Measurements from ENCODE around the gene TBL1X. TPM values are rescaled to one million over a fixed set of nuclear protein-coding genes. Genes with fewer than 3 reads are reported as not detected.

Gene TBL1X
- total and polyA plus RNA-seq, 10 of the 15 experiments (the other 5 are each of a cell fraction or from before 2014, with no cell fraction given): 4.4 to 26.3 (median 10.6) TPM

DNA sequence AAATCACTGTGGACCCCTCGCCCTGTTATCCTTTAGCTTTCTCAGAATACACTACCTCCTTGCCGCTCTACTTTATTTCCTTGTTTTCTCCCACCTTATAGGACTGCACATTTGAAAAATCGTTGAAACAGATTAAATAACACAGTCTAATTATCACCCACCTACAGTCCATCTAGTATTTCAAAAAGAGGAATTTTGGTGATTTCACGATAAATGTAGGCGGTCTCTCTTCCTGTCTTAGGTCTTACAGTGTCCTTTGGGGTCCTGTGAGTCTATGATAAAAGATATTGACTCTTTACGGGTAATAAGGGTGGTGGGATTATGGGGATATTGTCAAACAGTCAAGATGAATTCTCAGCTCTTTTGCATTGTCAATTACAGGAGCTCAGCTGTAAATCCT lies 2.4 kb upstream of the TBL1X start:
- DNase-seq (ENCODE audit: low read depth, low spot score) (no peak), FAIRE-seq (no peak), ATAC-seq (no peak)
- POLR2A ChIA-PET: interaction anchor here (0.8 kb wide), 1 partner anchor 16 kb away, joined by 3 read pairs; no protein-coding TSS in a partner anchor
- CTCF ChIA-PET: interaction anchor here (0.6 to 1.2 kb wide), 3 partner anchors 15 to 1919 kb away, joined by 3 read pairs; no protein-coding TSS in a partner anchor
- H3K9me3 ChIP-seq (replicated peaks; ENCODE audit: control insufficient read depth, insufficient read depth, low read length): no peaks in the 10 kb centered on the region
- no peak overlapping the region; the same call in 1 of the 2 replicates for H3K4me2 ChIP-seq (ENCODE audit: control insufficient read depth, insufficient read depth)
- no peak overlapping the region; the same call in 1 of the 2 replicates for H3K27ac ChIP-seq (ENCODE audit: control insufficient read depth, insufficient read depth)
- H3K9ac ChIP-seq (ENCODE audit: control insufficient read depth, insufficient read depth, low read length): no peak overlapping the region
- H3K4me1 ChIP-seq (ENCODE audit: control insufficient read depth, insufficient read depth, low read length): peaks cover 14% of the 10 kb centered on the region
- WGBS (ENCODE audit: insufficient coverage, insufficient replicate concordance, low lambda C conversion rate, missing lambda C conversion rate): 37% methylated on average over 6 of the region's 6 CpGs
- SMC1A ChIA-PET (ENCODE audit: uncharacterized antibody, unreplicated experiment): interaction anchor here (0.7 to 2.6 kb wide), 14 partner anchors 9 to 215 kb away, joined by 3 to 17 read pairs (median 4); no protein-coding TSS in a partner anchor
- no peaks in the 10 kb centered on the region for H3K36me3 ChIP-seq (ENCODE audit: control insufficient read depth in 2 of 2, insufficient read depth in 2 of 2, low read length in 1 of 2)
- H4K20me1 ChIP-seq (ENCODE audit: control insufficient read depth, insufficient read depth): no peaks in the 10 kb centered on the region
- no peaks in the 10 kb centered on the region; the same call in 1 of the 2 replicates for H3K79me2 ChIP-seq (ENCODE audit: control insufficient read depth, insufficient read depth, low read length)
- H3K27me3 ChIP-seq (replicated peaks in 1 of 2; ENCODE audit: control insufficient read depth in 2 of 2, insufficient read depth in 2 of 2, low read length in 1 of 2): no peaks in the 10 kb centered on the region
- RAD21 ChIA-PET (ENCODE audit: unreplicated experiment): interaction anchor here (0.6 to 1.5 kb wide), 11 partner anchors 13 to 537 kb away, joined by 3 to 9 read pairs (median 4); no protein-coding TSS in a partner anchor
- no peak overlapping the region for H3K4me3 ChIP-seq
- TF ChIP-seq SREBF2 (IDR thresholded peaks at IDR 0.05; ENCODE audit: low read length) (no peak), SMAD5 (IDR thresholded peaks at IDR 0.05; ENCODE audit: low read depth) (no peak), NFYA (IDR thresholded peaks at IDR 0.05; ENCODE audit: borderline replicate concordance, low read depth, low read length) (no peak), SIX5 (IDR thresholded peaks at IDR 0.05; ENCODE audit: low read depth, low read length, severe bottlenecking) (no peak), NBN (IDR thresholded peaks at IDR 0.05) (no peak)
- intact Hi-C loops (cut with micrococcal nuclease; ENCODE audit: unreplicated experiment): loop anchor here (2.0 to 10.0 kb wide), 2 partner anchors 182 to 214 kb away; no protein-coding TSS in a partner anchor
- no TSS peak for BruUV-seq (replicated peaks)
- H2AFZ ChIP-seq (ENCODE audit: control insufficient read depth, low read depth, low read length): no peak overlapping the region; the same call in 1 of the 2 replicates
- in situ Hi-C loops (cut with MboI): no loop called here

DNA sequence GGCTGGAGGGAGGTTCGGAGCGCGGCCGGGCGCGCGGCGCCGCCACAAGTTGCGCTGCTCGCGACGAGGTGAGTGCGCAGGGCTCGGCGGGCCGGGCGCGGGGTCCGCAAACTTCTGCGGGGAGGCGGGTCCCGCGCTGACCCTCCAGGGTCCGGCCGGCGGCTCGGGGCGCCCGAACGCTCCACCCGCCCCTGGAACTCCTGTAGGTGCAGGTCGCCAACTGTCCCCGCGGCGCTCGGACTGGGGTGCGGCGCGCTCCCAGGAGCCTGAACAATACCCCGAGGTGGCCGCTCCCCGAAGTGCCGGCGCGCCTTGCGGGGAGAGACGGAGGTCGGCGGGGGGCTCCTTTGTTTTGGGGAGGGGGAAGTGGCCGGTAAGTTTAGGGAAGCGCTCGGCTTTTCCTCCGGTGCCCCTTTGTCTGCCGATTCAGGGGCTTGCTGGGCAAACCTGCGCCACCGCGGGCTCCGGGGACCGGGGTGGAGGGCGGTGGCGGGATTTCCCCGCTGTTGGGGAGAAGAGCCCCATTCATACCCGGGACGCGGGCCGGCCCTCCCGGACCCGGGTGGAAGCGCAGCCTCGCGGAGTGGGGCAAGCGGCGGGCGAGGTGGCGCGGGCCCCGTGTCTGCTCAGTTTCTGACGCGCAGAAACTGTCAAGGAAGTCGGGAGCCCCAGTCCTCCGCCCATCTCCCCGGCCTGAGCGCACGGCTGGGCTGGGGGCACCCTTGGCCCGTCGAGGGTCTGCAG lies 694 bp downstream of the TBL1X start:
- Histone ChIP-seq H3K79me2 (ENCODE audit: control insufficient read depth, insufficient read depth, low read length) (no peaks in the 10 kb centered on the region; the same call in 1 of the 2 replicates), H3K27ac (ENCODE audit: control insufficient read depth, insufficient read depth) (peak overlapping the region; percentile 15; the same call in 1 of the 2 replicates), H3K9me3 (replicated peaks; ENCODE audit: control insufficient read depth, insufficient read depth, low read length) (no peaks in the 10 kb centered on the region), H3K4me1 (ENCODE audit: control insufficient read depth, insufficient read depth, low read length) (peaks cover 14% of the 10 kb centered on the region), H2AFZ (ENCODE audit: control insufficient read depth, low read depth, low read length) (peak overlapping the region; percentile 27), H3K9ac (ENCODE audit: control insufficient read depth, insufficient read depth, low read length) (peak overlapping the region; percentile 50; the same call in 1 of the 2 replicates), H3K36me3 (ENCODE audit: control insufficient read depth in 2 of 2, insufficient read depth in 2 of 2, low read length in 1 of 2) (no peaks in the 10 kb centered on the region), H4K20me1 (ENCODE audit: control insufficient read depth, insufficient read depth) (no peaks in the 10 kb centered on the region), H3K4me3 (peak overlapping the region; percentile 65), H3K27me3 (replicated peaks in 1 of 2; ENCODE audit: control insufficient read depth in 2 of 2, insufficient read depth in 2 of 2, low read length in 1 of 2) (no peaks in the 10 kb centered on the region), H3K4me2 (ENCODE audit: control insufficient read depth, insufficient read depth) (peak overlapping the region; percentile 47)
- no TSS peak for BruUV-seq (replicated peaks)
- TF ChIP-seq NBN (IDR thresholded peaks at IDR 0.05) (no peak), BCL11A (IDR thresholded peaks at IDR 0.05; ENCODE audit: low read depth, low read length) (no peak), DPF2 (IDR thresholded peaks at IDR 0.05) (0 out of 2 replicates have a peak, but pooled peaks have one; percentile 11), SUPT20H (IDR thresholded peaks at IDR 0.05; ENCODE audit: borderline replicate concordance, control insufficient read depth, low read depth, low read length) (no peak), HDAC6 (IDR thresholded peaks at IDR 0.05; ENCODE audit: unreplicated experiment) (peak; percentile 63)
- TF ChIP-seq, protein P1, sequence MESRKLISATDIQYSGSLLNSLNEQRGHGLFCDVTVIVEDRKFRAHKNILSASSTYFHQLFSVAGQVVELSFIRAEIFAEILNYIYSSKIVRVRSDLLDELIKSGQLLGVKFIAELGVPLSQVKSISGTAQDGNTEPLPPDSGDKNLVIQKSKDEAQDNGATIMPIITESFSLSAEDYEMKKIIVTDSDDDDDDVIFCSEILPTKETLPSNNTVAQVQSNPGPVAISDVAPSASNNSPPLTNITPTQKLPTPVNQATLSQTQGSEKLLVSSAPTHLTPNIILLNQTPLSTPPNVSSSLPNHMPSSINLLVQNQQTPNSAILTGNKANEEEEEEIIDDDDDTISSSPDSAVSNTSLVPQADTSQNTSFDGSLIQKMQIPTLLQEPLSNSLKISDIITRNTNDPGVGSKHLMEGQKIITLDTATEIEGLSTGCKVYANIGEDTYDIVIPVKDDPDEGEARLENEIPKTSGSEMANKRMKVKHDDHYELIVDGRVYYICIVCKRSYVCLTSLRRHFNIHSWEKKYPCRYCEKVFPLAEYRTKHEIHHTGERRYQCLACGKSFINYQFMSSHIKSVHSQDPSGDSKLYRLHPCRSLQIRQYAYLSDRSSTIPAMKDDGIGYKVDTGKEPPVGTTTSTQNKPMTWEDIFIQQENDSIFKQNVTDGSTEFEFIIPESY (IDR thresholded peaks at IDR 0.05): no peak
- TF ChIP-seq, protein P2, sequence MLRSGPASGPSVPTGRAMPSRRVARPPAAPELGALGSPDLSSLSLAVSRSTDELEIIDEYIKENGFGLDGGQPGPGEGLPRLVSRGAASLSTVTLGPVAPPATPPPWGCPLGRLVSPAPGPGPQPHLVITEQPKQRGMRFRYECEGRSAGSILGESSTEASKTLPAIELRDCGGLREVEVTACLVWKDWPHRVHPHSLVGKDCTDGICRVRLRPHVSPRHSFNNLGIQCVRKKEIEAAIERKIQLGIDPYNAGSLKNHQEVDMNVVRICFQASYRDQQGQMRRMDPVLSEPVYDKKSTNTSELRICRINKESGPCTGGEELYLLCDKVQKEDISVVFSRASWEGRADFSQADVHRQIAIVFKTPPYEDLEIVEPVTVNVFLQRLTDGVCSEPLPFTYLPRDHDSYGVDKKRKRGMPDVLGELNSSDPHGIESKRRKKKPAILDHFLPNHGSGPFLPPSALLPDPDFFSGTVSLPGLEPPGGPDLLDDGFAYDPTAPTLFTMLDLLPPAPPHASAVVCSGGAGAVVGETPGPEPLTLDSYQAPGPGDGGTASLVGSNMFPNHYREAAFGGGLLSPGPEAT (IDR thresholded peaks at IDR 0.05; ENCODE audit: low read depth): no peak
- ATAC-seq: peak; percentile 32
- ChIA-PET CTCF (no interaction called here), SMC1A (ENCODE audit: uncharacterized antibody, unreplicated experiment) (no interaction called here), RAD21 (ENCODE audit: unreplicated experiment) (no interaction called here), POLR2A (no interaction called here)
- intact Hi-C loops (cut with micrococcal nuclease; ENCODE audit: unreplicated experiment): loop anchor here (10.0 kb wide), 1 partner anchor 179 kb away; no protein-coding TSS in a partner anchor
- WGBS (ENCODE audit: insufficient coverage, insufficient replicate concordance, low lambda C conversion rate, missing lambda C conversion rate): 25% methylated on average over 47 of the region's 87 CpGs
- no peak for FAIRE-seq
- in situ Hi-C loops (cut with MboI): no loop called here
- no peak for DNase-seq (ENCODE audit: low read depth, low spot score)

Measured in GM12878 (cell line).